Right ventricle myocardium superior (tissue), 1 donor: Measurements from ENCODE around the gene ITPR2. TPM values are rescaled to one million over a fixed set of nuclear protein-coding genes. Genes with fewer than 3 reads are reported as not detected.
A peak's percentile ranks its signal among the peaks of the same experiment; 100 is the strongest.
"Not testable (repeated sequence)": the region's sequence is repeated elsewhere in the genome, so short reads cannot be mapped to it uniquely, and the experiment has no call there.

ENCODE experiments used
- ATAC-seq: fragments of 200-7000 bp; cut with Tn5 transposase; one replicate; pipeline ENCODE4 v1.9.1; 2020; ENCODE audit warnings: mild to moderate bottlenecking; ENCODE audit not compliant: poor library complexity
- DNase-seq: peaks from one replicate; pipeline ENCODE4 v3.0.0-alpha.2; 2020
- intact Hi-C: fragments of 100-400 bp; cut with DNase I; formaldehyde crosslinking; loops from one replicate; pipeline ENCODE4 v1.11.2; 2022
- total RNA-seq: library from RNA; stranded (reverse); fragmentation: NEBNext Ultra II Directional; extraction: Animal tissue kit (Norgen Biotek cat#: 25700); gene quantifications from one replicate; pipeline ENCODE4 v1.2.1, GENCODE V29; 2021
- donor health status: DM: no; HTN: yes; CAD: no; lungs with severe emphysema.

The ITPR2 gene
- total RNA-seq, 1 donor from 2014 or later = 10.0 TPM

DNA sequence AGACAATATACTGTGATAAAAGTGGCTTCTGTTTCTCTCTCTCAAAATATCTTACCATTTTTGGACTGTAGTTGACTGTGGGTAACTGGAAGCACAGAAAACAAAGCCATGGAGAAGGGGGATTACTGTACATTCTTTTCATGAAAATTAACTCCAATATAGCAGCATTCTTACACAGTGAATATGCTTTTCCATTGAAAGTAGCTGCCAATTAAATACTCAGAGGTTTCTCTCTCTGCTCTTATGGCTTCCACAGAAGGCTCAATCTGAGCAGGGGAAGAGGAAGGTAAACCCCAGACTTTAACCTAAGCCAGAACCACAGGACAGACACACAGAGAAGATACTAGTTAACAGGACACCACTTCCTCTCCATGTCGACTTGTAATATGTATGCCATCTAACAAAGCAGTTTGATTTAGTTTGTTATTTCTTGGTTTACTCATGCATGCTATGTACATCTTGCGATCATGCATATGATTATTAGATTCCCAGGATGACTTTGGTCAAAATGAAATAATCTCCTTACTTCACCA lies 487.5 kb downstream of the ITPR2 start:
- no peak for DNase-seq
- no peak for ATAC-seq
- intact Hi-C loops = no loop called here

DNA sequence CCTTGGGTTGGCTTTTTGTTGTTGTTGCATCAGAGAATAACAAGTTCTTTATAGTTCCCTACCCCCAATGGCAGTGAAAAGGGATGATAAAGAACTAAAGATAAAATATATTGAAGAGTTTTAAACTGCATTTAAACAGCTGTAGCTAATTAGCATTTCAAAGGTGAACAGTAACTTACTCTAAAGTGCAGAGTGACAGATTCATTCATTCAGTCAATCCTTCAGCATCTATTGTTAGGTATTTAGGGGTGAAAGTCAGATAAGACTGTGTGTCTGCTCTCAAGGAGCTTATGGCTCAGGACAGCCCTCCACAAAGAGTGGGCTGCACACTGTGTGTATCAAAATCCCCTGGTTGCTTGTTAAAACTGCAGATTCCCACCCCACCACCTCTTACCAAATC lies 491.5 kb downstream of the ITPR2 start:
- DNase-seq = no peak
- intact Hi-C loops = no loop called here
- ATAC-seq = no peak

DNA sequence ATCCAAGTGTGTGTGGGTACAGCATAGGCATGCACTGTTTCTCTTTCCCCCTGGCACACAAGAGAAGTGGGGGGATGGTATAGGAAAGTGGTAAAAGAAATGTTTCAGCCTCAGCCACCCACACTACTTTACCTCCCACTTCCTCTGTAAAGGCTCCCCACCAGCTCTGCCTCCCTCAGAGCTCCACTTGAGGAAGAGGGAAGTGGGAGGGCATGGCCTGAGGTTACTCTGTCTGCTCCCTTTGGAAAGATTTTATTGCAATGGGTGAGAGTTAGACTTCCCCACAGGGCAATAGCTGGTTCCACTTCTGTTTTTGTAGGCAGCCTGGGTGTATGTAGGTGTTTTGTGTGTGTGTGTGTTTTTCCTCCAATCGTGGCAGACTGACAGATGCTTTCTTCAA lies 492.3 kb downstream of the ITPR2 start:
- DNase-seq (no peak), ATAC-seq (peak; percentile 60)
- intact Hi-C loops = no loop called here

DNA sequence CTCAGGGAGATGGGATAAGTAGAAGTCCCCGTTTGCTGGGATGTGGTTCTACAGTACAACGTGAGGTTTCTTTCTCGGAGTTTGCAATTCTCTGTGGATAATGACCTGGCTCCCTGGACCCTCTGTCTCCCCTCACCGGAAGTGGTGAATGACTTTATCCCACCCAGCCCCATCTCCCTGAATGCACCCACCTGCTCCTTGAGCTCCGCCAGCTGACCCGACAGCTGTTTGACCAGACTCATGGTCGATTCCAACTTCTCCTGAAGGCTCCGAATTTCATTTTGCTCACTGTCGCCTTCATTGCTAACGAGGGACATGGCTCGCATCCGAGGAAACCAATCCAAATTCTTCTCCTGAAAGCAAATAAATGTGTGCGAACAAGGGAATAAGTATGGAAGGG lies 493.0 kb downstream of the ITPR2 start:
- ATAC-seq = no peak
- DNase-seq = no peak
- intact Hi-C loops = no loop called here

DNA sequence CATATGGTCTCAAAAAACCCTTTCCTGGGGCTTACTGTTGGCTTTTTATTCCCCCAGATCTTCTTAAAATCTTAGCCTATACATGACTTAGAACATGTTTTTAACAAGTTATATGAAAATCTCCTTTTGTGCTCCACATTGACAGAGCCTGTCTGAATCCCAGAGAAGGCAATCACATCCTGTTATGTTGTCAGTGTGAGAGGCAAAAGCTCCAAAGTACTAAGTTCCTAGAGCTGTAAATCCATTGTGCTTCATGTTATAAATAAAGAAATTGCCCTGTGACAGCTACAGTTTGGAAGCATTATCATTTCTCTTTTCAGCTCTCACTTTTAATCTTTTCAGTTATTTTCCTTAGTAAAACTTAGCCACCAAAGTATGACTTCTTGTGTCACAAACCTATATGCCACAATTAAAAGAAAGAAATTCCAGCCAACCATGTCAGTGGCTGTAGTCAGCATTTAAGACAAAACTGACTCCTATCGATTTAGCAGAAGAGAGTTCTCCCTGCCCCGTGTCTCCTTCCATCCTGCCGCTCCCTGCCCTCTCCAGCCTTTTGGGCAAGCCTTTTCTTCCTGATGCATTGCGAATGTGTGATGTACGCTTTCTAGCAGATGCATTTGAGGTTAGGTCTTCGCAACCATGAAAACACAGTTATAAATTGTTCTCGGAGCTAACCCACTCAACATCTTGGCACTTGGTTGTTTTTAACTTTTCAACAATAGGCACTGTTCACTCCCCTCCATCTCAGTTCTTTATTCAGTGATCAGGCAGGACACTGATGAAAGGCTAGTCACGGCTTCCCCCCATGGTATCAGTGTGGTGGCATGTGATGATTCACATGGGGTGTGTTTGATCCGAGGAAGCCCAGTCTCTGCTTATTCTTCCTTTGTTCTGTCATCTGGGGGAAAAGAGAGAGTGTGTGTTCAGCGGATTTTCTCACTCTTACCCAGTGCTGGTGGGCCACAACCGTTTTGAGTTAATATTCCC lies 494.1 kb downstream of the ITPR2 start:
- ATAC-seq = no peak
- no peak for DNase-seq
- intact Hi-C loops = no loop called here

DNA sequence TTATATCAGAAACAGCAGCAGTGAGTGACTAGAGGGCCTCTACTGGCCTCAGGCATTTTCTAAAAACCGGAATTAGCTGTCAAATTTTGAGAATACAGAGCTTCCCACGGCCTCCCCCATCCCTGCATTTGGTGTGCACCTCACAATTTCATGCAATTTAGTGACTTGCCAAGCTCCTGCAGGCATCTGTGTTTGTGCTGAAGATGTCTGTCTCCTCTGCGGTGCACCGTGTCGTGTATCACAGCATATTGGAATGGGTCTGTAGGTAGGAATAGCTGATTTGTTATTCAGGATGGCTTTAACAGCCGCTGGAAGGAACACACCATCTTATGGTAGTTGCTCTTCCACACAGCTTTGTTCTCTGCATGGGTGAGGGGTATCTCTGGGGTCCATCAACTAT lies 497.3 kb downstream of the ITPR2 start:
- DNase-seq (no peak), ATAC-seq (no peak)
- intact Hi-C loops = no loop called here

DNA sequence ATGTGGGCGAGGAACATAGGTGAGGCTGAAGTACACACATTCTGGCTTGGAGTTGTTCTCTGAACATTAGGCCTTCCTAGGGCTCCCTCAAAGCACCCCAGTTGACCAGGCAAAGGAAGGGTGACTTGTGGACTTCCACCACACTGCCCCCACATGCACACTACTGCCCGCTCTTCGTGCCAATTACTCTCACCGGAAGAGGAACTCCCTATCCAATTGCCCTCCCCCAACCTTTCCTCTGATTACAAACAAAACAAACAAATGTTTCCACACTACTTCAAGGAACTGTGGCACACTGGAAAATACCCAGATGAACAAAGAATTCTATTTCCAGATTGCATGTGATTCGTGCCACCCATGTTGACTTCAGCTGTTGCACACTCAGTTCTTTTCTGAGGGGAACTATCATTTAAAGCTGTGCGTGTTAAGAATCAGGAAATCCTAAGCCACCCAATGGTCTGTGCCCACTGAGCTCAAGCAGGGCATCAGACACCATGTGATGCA lies 498.3 kb downstream of the ITPR2 start:
- no peak for DNase-seq
- ATAC-seq = peak; percentile 73

DNA sequence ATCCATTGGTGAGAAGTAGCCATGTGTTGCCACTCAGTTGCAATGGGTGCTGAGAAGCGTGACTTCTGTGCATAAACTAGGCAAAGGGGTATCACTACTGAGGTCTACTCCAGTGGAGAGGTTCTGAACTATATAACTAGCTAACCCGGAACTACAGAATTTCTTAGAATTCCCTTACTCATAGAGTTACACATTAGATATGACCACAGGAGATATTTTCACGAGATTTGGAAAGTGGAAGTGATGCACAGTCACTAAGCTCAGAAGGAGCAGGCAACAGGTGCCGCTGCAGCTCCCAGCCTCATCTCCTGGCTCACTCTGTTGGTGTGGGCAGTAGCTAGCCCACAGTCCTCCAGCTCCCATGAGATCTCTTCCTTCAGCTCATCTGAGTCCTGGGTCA lies 501.0 kb downstream of the ITPR2 start:
- no peak for DNase-seq
- intact Hi-C loops = no loop called here
- no peak for ATAC-seq

More for the DNA sequence above, 498.3 kb downstream of the ITPR2 start:
- intact Hi-C loops = no loop called here

DNA sequence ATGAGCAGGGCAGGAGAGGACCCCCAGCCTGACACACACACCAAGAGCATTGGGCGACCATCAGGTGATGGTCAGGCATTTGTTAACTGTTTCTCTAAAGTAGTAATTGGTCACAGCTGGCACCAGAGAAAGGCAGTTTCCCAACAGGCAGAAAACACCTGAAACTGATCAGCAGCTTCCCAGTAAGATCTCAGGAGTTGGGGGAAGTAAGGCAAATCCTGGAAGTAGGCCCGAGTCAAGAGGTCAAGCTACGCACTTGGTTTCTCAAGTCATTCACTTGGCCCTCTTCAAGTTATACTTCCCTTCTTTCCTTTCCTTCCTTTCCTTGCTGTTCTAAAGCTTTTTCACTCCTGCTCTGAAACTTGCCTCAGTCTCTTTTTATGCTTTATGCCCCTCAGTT lies 501.9 kb downstream of the ITPR2 start:
- intact Hi-C loops = no loop called here
- ATAC-seq (no peak), DNase-seq (no peak)

DNA sequence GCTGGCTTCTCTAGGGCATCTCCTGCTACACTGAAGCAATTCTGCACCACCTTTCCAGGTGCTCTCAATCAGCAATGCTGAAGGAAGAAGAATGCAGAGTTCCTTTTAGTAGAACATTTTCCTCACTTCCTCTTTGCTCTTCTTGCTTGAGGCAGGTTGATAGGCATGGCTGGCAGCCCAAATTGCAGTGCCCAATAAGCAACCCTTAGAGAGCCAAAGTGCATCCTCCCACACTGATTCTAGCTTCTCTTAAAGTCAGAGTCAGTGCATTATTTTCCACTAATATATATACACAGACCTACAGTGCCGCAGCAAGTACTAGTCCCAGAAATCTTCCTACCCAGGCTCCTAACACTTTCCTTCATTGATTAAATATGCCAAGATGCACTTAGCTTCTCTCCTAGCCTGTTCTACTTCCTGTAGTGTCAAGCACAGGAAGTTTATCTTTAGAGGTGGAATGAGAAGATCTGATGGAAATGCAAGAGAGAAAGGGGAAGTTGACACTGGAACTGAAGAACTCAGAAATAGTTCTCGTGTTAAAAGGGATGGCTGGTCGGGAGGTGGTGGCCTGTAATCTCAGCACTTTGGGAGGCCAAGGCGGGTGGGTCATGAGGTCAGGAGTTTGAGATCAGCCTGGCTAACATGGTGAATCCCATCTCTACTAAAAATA lies 504.9 kb downstream of the ITPR2 start:
- DNase-seq = no peak
- intact Hi-C loops = no loop called here

DNA sequence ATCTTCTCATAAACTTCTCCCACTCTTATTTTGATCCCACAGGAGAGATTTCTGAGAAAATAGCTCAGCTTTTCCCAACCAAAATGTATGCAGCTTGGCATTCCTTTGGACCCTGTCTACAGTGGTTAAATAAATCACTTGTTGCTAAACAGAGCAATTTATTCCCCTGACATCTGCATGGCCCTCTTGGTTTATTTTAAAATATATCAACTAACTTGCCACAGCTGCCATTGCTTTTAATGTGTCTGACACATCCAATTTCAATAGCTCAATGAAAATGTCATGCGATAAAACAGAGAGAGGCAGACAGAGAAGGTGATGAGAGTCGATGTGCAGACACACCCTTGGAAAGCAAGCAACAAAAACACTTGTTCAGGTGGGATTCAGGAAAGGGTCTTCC lies 509.3 kb downstream of the ITPR2 start:
- no peak for ATAC-seq
- intact Hi-C loops = no loop called here
- no peak for DNase-seq

More for the DNA sequence above, 504.9 kb downstream of the ITPR2 start:
- no peak for ATAC-seq

DNA sequence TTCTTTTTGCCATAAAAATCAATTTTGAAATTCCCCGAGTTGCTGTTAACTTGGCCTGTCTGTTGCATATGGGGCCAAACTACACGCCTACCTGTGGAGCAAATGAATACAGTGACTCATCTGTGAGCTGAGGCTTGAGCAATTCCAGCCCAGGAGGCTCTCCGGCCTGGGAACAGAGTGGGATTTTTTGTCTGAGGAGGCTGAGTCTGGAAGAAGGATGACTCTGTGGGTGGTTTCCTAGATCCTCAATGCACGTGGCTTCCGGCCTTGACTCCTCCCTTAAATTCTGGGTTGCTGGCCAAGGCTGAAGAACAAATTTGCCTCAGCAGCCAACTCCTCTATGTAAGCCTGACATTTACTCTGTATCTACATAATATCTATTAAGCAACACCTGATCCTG lies 513.5 kb downstream of the ITPR2 start:
- ATAC-seq (peak; percentile 92), DNase-seq (peak; percentile 50)
- intact Hi-C loops = no loop called here

DNA sequence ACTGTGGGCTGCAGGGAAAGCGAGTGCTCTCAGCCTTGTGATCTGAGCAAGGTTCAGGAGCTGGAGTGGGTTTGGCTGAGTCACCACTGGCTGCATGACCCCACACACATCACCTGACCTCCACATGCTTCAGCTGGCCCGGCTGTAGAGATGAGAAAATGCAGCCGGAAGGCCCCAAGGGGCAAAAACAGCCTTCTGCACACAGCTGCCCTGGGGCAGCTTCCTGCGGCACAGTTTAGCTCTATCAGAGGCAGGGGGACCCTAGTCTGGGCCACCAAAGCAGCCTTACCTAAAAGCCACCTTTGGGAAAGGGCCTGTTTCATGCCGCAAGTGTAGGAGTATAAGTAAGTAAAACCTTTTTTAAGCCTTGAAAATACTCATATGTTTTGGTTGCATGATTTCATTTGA lies 514.3 kb downstream of the ITPR2 start:
- peak; percentile 85 for ATAC-seq
- peak; percentile 55 for DNase-seq
- intact Hi-C loops = no loop called here

DNA sequence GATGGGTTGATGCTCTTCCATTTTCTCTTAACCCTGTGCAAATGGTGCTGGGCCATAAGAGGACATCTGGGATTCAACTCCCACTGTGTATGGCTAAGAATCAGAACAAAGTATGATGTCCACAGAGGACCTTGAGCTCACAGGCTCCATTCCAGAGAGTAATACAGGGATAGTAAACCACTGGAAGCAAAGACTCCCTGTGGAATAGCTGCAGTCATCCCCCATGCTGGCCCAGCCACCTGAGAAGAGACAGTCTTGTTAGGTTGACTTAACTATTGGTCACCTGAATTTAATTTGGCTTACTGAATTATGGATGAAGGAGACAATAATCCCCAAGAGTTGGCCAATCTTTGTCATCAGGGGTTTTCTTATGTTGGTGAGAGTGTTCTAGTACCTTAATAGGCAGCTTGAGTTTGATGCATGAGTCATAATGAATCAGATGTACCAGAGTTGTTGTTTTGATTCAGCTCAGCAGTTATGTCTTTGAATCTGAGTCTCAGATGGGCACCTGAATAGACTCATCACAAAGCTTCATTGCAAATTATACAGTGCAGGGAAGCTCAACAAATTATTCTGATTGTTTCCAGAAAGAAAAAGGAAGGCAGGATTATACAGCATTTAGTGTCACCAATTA lies 514.9 kb downstream of the ITPR2 start:
- no peak for ATAC-seq
- DNase-seq = no peak
- intact Hi-C loops = no loop called here

DNA sequence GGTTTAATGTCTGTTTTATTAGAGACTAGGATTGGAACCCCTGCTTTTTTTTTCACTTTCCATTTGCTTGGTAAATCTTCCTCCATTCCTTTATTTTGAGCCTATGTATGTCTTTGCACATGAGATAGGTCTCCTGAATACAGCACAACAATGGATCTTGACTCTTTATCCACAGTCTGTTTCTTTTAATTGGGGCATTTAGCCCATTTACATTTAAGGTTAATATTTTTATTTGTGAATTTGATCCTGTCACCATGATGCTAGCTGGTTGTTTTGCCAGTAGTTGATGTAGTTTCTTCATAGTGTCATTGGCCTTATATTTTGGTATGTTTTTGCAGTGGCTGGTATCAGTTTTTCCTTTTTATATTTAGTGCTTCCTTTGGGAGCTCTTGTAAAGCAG lies 518.9 kb downstream of the ITPR2 start:
- ATAC-seq, intact Hi-C loops, DNase-seq: not testable (repeated sequence)

DNA sequence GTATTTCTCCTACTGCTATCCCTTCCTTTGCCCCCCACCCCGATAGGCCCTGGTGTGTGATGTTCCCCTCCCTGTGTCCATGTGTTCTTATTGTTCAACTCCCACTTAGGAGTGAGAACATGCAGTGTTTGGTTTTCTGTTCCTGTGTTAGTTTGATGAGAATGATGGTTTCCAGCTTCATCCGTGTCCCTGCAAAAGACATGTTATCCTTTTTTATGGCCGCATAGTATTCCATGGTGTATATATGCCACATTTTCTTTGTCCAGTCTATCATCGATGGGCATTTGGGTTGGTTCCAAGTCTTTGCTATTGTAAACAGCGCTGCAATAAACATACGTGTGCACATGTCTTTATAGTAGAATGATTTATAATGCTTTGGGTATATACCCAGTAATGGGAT lies 522.5 kb downstream of the ITPR2 start:
- ATAC-seq, DNase-seq, intact Hi-C loops: not testable (repeated sequence)

DNA sequence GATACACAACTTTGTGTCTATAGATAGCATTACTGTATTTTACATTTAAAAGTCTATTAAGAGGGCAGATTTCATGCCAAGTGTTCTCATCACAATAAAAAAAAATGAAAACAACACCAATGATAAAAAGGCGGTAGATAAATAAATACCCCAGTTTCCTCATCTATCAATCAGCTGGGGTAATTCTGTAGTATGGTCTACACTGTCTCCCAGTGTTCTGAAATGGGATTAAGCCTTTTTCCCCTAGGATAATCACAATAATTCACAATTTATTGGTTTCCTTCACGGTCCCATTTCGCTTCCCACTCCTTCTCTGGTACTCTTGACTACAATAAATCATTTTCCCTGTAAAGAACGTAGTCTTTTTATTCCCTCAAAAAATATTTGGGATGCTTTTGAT lies 523.4 kb downstream of the ITPR2 start:
- ATAC-seq = no peak
- no peak for DNase-seq
- intact Hi-C loops = loop anchor here (10.0 kb wide), 1 partner anchor 435 kb away; no protein-coding TSS in a partner anchor

DNA sequence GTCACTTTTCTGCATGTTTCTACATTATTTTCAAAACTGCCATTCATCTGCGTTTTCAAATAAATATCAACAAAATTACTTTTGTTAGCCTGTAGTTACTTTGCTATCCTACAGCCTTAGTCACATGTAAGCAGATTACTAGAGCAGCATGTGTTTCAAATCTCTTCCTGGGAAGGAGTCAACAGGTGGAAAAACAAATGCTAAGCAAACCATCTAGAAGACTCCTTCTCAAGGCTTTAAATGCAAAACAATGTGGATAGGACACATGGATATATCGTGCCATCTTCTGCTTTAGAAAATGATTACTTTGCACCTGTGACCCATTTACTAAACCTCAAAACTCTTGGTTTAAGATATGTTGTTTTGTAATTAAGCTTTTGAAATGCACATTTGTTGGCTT lies 528.7 kb downstream of the ITPR2 start:
- intact Hi-C loops = loop anchor here (10.0 kb wide), 1 partner anchor 429 kb away; no protein-coding TSS in a partner anchor
- ATAC-seq (no peak), DNase-seq (no peak)

DNA sequence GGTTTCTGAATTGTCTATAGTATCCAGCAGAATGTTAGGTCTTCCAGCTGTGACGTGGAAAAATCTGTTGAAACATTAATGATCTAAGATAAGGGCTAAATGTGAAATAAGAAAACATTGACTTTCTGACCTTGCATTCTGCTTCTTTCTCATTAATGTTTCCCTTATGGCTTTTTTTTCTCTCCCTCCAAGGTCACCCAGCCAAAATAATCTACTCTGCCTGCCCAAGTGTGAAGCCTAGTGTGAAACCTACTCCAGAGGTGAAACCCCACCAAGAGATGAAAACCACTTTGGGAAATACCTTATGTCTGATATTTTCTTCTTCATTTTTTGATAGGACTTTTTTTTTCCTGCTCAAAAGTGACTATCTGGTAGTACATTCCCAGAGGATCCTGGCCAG lies 529.6 kb downstream of the ITPR2 start:
- no peak for ATAC-seq
- no peak for DNase-seq
- intact Hi-C loops = loop anchor here (10.0 kb wide), 1 partner anchor 429 kb away; no protein-coding TSS in a partner anchor
